ENCODE results near the gene TRIM26. TPM values are rescaled to one million over a fixed set of nuclear protein-coding genes. Genes with fewer than 3 reads are reported as not detected.

The TRIM26 gene
- total RNA-seq, 1 donor, result 32.4 TPM

DNA sequence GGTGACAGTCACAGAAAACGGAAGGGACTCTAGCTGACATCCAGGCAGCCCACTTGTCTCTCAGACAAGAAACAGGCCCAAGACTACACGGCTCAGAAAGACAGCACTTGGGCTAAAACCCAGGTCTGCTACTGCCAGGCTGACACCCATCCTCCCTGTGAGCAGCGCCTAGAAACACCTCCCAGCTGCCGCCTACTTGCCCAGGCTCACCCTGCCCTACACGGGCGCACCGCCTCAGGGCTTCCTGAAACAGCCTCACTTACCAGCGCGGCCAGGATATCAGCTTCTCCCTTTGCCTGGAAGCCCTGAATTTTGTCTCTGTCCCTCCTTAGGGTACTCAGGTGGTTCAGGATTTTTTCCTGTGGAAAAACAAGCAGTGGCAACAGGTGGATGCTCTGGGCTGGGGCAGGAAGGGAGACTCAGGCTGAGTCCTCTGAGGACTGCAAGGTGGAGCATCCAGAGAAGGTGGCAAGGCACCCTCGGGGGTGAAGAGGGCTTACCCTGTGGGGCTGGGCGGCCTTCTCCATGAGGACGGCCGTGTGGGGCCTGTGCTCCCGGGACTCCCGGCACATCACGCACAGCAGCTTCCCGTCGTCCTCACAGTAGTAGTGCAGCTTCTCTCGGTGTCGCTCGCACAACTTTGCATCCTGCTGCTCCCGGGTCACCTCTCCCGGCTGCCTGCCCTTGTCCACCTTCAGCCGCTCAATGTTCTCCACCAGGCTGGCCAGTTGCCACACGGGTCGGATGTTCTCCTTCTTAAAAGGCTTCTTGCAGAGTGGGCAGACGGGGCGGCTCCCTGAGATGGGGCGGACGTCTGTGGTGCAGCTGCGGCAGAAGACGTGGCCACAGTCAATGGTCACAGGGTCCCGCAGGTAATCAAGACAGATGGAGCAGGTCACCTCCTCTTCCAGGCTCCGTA lies 14.8 kb downstream of the TRIM26 start:
- TF ChIP-seq, protein P1, sequence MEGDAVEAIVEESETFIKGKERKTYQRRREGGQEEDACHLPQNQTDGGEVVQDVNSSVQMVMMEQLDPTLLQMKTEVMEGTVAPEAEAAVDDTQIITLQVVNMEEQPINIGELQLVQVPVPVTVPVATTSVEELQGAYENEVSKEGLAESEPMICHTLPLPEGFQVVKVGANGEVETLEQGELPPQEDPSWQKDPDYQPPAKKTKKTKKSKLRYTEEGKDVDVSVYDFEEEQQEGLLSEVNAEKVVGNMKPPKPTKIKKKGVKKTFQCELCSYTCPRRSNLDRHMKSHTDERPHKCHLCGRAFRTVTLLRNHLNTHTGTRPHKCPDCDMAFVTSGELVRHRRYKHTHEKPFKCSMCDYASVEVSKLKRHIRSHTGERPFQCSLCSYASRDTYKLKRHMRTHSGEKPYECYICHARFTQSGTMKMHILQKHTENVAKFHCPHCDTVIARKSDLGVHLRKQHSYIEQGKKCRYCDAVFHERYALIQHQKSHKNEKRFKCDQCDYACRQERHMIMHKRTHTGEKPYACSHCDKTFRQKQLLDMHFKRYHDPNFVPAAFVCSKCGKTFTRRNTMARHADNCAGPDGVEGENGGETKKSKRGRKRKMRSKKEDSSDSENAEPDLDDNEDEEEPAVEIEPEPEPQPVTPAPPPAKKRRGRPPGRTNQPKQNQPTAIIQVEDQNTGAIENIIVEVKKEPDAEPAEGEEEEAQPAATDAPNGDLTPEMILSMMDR (IDR thresholded peaks at IDR 0.05; ENCODE audit: insufficient read depth, low read length), result no peak
- no peak overlapping the region for H3K4me3 ChIP-seq (ENCODE audit: low read depth, low read length)

GRCh38 chr6:30196376-30196775 lies 16.8 kb downstream of the TRIM26 start:
- TF ChIP-seq, protein P1 (IDR thresholded peaks at IDR 0.05; ENCODE audit: insufficient read depth, low read length), result no peak
- H3K4me3 ChIP-seq (ENCODE audit: low read depth, low read length), result no peak overlapping the region
- DNase-seq (ENCODE audit: low read depth), result no peak

More for the DNA sequence above, 14.8 kb downstream of the TRIM26 start:
- DNase-seq (ENCODE audit: low read depth), result no peak

DNA sequence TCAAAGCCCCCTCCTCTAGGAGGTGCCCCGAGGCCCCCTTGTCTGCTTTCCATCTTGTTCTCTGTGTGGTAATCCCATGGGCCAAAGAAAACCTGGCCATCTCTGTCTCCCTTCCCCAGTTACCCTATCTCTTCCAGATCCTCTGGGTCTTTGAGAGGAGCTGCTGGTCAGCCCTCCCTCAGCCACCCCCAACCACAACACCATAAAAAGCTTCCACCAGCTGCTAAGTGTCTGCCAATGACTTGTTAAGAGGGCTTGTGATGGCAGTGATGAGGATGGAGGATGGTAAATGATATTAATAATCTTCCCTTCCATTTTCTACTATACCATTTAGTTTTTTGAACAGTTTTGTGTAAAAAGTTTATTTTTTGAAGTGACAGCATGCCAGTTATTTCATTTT lies 17.3 kb downstream of the TRIM26 start:
- TF ChIP-seq, protein P1 (IDR thresholded peaks at IDR 0.05; ENCODE audit: insufficient read depth, low read length), result no peak
- no peak for DNase-seq (ENCODE audit: low read depth)
- no peak overlapping the region for H3K4me3 ChIP-seq (ENCODE audit: low read depth, low read length)

- no peak for DNase-seq (ENCODE audit: low read depth)
- H3K4me3 ChIP-seq (ENCODE audit: low read depth, low read length), result no peak overlapping the region
- TF ChIP-seq, protein P1 (IDR thresholded peaks at IDR 0.05; ENCODE audit: insufficient read depth, low read length), result no peak
These were observed 18.2 kb downstream of the TRIM26 start for GRCh38 chr6:30194797-30195690.

GRCh38 chr6:30192076-30192475 lies 21.1 kb downstream of the TRIM26 start:
- TF ChIP-seq, protein P1 (IDR thresholded peaks at IDR 0.05; ENCODE audit: insufficient read depth, low read length), result no peak
- no peak for DNase-seq (ENCODE audit: low read depth)
- H3K4me3 ChIP-seq (ENCODE audit: low read depth, low read length), result no peak overlapping the region

DNA sequence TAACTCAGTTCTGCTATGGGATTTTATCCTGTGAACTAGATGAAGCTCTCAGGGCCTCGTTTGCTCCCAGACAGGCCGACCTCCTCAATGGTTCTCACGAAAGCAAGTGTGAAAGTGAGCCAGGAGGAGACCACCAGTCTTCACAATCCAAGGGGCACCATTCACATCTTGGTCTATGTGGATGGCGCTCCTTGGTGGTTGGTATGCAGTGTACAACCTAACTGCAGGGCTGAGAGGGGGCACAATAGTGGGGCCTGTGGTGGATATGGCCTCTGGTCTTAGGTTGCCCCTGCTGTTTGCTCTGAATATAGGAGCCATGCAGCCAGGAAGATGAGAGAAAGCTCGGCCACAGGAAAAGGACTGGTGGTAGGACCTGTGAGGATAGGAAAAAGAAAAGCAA lies 24.7 kb downstream of the TRIM26 start:
- no peak for DNase-seq (ENCODE audit: low read depth)
- H3K4me3 ChIP-seq (ENCODE audit: low read depth, low read length), result no peak overlapping the region
- TF ChIP-seq, protein P1 (IDR thresholded peaks at IDR 0.05; ENCODE audit: insufficient read depth, low read length), result no peak

Measured in fibroblast of the aortic adventitia (primary cell).